ENCODE measurements around the gene ODAD3.
"Not testable (repeated sequence)": the region's sequence is repeated elsewhere in the genome, so short reads cannot be mapped to it uniquely, and the experiment has no call there.

The ODAD3 gene

DNA sequence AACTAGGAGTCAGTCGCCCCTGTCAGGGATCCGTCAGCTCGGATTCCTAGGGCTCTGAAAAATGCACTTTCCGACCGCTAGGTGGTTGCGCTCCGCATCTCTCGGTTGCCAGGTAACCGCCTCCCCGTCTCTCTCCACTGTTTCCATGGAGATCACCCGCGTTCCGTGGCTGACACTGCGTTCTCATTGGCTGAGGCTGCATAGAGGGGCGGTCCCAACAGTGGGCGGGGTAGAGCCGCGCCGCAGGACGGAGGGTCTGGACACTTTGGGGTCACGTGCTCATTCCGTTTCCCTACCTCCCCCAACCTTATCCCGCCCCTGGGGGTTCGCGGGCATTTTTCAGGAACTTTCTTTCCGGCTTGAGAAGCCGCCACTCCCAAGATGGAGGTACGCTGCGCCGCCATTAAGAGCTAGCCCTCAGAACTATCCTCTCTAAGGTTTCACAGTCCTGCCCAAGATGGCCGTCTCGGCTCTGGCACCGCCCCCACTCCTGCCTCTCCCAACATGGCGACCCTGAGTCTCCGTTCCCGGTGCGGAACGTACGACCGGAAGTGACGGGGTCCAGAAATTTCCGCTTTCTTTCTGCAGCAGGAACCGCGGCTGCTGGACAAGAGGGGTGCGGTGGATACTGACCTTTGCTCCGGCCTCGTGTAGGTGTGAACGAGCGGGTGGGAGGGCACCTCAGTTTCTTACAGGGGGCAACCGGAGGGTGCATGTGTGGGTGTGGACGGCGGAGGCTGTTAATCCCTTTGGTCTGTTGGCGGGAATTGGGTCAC lies at the start of gene ODAD3, which contains the start of gene PRKCSH:
Gene ODAD3 (minus strand): TSS at position 65 of the 776 bp plus-strand sequence. CDS start 105 bp downstream, outside the sequence.
Gene PRKCSH (plus strand): TSS at position 579 of the 776 bp plus-strand sequence. CDS start 483 bp downstream, outside the sequence.
- DNase-seq, result peak; percentile 90 to 99 (median 98)

DNA sequence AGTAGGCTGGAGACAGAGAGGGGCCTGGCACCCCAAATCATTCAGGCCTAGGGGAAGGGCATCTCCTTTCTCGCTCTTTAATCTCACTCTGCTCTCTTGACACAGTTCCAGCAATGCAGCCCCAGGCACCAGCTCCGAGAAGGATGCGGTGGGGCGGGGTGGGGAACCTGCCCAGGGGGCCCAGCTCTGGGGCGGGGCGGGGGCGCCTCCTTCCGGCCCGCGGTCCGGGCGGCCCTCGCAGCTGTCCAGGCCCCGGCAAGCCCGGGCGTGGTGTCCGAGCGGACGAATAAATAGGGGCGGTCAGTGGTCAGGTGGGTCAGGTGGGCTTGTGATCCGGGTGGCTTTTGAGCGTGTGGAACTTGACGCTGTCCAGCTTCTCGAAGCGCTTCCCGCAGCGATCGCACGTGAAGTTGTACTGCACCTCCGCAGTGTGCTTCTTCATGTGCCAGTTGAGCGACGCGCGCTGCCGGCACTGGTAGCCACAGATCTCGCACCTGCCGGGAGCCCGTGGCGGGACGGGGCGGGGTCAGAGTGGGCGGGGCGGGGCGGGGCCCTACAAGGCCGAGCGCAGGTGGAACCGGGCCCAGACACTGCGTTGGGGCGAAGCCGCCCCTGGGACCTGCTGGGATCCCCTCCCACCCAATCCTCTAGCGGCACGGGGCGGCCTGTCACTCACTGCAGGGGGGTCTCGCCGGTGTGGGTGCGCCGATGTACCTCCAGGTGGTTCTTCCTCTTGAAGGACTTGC lies 48.6 kb upstream of the ODAD3 start:
- no peak for DNase-seq

DNA sequence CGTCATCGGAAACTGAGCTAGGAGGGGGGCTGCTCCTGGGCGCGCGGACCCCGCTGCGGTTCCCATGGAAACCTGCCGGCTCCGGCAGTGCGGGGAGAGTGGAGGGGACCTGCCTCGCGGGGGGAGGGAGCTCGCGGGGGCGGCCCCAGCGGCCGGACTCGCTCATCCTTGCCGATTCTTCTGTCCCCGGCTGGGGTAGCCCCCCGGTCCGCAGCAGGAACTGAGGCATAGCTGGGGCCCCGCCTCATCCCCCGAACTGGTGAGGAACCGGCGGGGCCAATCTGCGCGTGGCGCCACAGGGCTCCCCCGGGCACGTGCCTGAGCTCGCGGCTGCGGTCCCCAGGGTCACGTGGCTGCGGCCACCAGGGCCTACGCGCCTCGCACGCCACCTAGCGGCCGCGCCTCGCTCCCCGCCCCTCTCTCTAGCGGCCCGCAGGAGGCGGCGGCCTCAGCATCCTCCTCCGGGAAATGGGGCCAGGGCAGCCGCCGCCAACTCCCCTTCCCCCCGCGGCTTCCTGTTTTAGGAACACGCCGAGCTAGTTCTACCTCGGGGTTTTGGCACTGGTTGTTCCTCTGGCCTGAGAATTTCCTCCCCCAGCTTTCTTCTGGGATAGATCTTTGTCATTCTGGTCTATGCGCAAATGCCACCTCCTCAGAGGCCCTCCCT lies 47.6 kb upstream of the ODAD3 start:
- DNase-seq, result peak; percentile 62 to 74 (median 68)

DNA sequence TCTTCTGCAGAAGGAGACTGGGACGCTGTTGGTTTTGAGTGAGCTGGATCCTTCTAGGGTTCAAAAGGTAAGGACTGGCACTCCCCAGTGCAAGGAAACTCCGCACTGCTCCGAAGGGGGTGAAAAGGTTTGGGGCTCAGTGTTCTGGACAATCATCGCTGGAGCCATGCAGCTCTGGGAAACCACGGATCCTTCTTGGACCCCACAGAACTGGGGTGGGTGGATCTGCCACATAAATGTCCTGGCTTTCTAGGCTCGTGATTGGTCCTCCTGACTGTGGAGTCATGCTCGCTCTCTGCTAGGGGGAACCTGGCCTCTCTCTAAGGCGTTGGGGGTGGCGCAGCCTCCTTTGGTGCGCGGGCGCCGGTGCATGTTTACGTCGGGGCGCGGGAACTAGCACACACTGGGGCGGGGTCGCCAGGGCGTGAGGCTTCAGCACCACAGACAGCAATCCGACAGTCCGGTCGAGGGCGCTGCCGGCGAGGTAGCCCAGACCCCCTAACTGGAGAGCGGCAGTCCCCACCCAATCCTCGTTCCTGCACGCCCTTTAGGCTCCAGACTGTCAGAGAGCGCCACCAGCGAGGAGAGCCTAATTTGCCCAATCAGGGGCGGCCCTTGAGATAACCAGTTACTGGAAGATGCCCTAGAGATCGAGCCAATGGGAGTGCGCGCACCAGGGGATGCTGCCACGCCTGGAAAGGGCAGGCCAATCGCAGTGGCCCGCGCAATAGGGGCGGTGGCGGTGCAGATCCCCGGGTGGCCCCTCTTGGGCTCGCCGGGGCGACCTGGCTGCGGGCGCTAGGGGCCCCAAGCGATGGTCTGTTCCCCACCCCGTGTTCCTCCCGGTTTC lies 46.8 kb upstream of the ODAD3 start:
- peak in 2 of 4 experiments; percentile 32 to 37 for DNase-seq

DNA sequence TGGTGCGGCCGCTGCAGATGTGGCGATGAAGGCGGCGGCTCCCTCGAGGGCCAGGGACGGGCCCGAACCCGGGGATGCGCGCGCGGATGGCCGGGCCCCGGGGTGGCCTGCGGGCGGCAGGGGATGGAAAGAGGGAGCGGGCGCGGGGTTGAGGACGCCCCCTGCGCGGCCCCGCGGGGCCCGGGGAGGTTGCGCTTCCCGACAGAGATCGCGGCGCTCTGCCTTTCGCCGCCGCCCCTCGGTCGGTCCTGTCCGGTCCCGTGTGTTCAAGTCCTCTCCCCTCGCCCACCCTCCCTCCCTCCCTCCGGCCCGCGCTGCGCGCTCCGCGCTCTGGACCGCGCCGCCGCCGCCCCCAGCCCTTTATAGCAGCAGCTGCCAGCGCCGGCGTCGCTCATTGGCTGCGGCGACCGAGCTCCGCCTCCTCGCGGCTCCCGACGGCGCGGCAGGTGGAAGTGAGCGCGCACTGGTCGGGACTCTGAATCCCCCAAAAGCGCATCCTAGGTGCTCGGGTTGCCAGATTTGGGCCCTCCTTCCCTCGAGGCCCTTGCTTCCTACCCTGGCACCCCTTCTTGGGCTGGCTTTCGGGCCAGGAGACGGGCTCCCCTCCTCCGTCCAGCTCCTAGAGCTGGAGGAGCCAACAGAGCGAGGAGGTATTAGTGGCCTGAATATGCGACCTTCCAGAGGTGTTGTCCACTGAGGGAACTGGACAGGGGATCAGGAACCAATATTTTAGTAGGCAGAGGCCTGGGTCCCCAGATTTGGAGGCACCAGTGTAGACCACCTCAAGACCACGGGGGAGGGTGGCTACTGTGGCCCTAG lies 46.0 kb upstream of the ODAD3 start, which contains the start of gene ELAVL3:
Gene ELAVL3 (minus strand): TSS at position 332 of the 819 bp plus-strand sequence. CDS start 438 bp downstream, outside the sequence.
- no peak for DNase-seq

DNA sequence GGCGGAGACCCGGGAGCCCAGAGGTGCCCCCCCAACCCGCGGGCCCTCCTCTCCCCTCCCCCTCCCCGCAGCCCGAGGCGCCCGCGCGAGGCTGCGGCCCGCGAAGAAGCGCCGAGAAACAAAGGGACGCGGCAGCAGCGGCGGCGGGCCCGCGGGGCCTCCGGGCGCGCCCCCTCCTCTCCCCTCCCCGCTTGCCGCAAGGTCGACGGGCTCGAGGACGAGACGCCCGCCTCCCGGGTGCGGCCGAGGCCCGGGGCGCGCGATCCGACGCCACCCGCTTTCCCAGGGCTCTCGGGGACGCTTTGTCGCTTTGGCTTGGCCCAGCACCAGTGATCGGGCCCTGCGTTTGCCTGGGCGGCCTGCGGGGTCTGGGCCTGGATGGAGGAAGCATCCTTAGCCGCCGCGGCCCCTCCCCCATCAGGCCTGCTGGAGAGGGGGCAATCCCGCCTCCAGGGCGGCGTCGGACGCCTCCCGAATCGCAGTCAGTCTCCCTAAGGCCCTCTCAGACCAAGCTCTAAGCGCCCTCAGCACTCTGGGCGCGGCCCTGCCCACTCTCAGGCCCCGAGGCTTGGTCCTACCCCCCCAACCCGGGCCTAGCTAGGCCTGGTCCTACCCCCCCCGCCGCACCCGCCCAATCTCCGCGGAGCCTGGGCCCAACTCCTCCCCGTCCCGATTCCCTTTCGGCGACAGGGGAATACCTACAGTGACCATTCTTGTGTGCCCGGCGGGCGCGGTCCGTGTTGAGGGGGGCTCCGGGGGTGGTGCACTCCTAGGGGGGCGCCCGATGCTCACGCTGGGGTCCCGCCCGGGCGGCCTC lies 45.2 kb upstream of the ODAD3 start:
- no peak for DNase-seq

DNA sequence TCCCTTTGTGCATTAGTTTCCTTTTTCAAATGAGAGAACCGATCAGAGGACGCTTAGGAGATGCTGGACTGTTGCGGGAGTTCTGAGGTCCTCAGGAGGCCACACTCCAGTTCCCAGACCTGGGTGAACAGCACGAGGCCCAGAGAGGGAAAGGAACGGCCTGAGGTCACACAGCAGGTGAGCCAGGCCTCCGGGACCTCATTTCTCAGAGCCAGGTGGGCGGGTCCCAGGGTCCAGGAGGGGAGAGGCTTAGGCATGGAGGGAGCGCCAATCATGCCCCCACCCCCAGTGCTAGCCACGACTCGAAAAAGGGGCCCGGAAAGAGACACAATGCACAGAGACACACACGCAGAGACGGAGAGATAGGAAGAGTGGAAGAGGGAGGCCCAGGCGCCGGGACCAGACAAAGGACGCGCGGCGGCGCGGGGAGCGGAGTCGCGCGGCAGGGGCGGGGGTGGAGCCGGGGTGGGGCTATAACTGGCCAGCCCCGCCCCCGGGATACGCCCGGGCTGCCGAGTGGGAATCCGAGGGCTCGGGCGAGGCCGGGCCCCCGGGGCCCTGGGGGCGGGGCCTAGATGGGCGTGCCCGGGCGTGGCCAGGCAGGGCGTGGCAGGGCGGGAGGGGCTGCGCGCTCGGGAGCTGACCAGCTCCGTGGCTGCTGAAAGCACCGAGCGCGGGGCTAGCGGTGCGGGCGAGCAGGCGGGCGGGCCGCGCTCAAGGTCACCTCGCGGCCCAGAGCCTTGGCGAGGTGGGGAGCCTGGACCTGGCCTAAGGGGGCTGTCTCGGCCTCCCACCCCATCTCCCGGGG lies 44.4 kb upstream of the ODAD3 start:
- DNase-seq, result no peak

DNA sequence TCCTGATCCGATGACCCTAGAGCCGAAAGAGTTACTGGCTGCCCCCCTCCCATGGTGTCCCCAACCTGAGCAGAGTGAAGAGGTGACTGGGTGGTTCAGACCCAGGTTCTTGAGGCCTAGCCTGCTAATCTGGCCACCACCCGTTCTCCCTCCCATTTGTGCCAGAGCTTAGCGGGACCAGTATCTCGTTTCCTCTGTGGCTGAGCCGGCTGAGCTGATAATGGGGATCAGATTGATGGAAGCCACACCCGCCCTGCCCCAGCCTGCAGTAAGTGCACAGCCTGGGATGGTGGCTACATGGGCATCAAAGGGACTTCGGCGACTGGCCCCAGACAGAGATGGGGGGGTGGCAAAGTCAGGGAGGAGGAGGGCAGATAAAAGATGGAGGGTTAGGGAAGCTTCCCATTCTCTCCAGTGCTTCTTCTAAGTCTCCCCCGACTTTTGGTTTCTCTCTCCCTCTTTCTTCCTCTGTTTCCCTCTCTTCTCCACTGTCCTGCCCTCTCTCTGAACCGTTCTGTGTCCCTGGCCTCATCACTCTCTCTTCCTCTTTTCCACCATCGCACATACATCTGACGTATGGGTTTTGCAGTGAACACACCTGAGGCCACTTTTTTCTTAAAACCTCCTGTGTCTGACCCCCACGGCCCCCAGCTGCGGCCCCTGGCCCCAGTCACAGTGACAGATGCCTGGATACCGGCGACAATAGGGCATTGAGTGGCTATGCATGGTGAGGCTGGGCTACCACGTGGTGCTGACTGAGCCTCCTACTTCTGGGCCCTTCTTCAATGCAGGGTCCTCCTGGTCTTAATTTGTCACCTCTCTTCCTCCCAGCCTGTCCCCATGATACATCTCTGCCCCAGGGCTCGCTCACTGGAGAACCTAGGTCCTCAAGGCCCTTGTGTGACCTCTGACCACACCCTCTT lies 43.5 kb upstream of the ODAD3 start:
- no peak for DNase-seq

DNA sequence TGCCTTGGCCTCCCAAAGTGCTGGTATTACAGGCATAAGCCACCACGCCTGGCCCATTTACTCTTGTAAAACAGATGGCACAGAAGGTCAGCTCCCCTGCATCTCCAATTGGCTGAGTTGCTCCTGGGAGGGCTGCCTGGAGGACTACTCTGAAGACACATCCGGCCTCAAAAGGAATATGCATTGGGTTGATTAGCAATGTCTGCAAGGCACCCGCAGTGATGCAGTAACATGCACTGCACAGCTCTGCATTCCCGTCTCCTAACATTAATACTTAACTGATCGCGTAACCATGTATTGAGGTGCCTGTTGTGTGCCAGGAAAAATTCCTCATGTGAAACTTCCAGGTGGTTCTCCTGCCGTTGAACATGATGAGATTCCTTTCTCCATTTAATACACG lies 40.9 kb upstream of the ODAD3 start:
- DNase-seq, result no peak

DNA sequence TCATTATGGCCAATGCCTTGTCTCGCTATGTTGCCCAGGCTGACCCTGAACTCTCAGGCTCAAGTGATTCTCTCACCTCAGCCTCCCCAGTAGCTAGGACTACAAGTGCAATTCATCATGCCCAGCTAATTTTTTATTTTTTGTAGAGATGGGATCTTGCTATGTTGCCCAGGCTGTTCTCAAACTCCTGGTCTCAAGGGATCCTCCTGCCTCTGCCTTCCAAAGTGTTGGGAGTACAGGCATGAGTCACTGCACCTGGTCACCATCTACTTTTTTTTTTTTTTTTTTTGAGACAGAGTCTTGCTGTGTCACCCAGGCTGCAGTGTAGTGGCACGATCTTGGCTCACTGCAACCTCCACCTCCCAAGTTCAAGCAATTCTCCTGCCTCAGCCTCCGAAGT lies 40.4 kb upstream of the ODAD3 start:
- DNase-seq, result not testable (repeated sequence)

DNA sequence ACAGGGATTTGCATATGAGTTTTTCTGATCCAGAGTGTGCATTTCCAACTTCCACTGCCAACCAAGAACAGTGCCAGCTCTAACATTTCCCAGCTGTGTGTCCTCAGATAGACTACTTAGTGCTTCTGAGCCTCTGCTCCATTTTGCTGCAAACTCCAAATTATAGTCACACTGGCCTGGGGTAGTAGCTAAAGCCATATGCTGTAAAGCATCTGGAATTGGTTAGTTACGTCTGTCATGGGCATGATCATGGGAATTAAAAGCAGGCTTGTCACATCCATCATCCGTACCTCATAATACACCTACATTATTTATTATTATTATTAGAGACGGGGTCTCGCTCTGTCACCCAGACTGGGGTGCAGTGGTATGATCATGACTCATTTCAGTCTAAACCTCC lies 38.8 kb upstream of the ODAD3 start:
- no peak for DNase-seq

DNA sequence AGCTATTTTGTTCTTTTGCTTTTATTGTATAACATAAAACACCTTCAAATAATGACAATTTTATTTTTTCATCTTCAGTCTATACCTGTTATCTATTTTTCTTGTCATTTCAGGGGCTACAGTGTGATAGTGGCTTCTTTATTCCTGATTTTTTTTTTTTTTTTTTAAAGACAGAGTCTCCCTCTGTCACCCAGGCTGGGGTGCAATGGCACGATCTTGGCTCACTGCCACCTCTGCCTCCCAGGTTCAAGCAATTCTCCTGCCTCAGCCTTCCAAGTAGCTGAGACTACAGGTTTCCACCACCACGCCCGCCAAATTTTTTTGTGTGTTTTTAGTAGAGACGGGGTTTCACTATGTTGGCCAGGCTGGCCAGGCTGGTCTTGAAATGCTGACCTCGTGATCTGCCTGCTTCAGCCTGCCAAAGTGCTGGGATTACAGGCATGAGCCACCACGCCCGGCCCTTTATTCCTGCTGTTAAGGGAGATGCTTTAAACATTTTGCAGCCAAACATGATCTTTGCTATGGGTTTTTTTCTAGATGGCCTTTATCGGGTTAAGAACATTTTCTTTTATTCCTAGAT lies 33.4 kb upstream of the ODAD3 start:
- DNase-seq, result not testable (repeated sequence)

DNA sequence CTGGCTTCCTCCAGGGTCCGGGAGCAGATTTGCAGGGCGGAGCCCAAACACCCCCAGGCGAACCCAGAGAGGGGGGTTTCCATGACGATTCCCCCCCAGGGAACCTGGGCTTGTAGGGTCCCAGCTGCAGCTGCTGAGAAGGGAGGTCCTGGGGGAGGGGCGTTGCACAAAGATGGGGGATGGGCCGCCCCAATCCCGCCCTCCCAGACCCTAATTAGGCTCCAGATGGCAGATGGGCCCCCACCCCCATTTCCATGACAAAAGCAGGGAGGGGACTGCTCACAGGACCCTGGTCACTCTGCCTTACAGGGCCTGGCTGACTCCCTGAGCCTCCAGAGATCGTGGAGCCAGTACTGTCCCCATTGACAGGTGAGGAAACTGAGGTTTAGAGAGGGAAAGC lies 30.7 kb upstream of the ODAD3 start:
- DNase-seq, result no peak

DNA sequence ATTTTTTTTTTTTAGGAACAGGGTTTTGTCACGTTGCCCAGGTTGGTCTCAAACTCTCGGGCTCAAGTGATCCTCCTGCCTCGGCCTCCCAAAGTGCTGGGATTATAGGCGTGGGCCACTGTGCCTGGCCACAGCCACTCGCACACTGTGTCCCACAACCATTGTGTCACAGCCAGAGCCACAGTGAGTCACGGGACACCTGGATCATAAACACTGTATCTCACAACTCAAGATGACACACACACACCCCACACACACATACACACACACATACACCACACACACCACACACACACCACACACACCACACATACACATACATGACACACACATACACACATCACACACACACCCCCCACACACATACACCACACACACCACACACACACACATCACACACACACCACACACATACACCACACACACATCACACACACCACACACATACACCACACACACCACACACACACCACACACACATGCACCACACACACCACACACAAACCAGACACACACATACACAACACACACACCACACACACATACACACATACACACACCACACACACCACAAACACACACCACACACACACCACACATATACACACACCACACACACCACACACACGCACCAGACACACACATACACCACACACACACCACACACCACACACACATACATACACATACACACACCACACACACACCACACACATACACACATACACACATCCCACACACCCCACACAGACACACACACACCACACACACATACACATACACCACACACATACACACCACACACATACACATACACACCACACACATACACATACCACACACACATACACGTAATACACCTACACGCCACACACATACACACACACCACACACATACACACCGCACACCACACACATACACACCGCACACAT lies 29.7 kb upstream of the ODAD3 start:
- DNase-seq, result no peak

DNA sequence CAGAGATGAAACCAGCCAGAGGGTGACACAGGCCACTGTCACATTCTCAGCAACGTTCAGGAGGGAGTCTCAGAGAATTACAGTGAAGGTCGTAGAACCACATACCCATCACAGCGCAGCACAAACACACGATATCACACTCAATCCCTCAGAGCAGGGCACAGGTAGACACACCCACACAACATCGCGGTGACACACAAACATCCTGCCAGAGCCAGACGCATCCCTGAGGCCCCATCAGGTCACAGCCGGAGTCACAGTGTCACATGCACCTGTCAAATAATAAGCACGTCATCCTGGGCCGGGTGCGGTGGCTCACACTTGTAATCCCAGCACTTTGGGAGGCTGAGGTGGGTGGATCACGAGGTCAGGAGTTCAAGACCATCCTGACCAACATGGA lies 28.5 kb upstream of the ODAD3 start:
- DNase-seq, result no peak

DNA sequence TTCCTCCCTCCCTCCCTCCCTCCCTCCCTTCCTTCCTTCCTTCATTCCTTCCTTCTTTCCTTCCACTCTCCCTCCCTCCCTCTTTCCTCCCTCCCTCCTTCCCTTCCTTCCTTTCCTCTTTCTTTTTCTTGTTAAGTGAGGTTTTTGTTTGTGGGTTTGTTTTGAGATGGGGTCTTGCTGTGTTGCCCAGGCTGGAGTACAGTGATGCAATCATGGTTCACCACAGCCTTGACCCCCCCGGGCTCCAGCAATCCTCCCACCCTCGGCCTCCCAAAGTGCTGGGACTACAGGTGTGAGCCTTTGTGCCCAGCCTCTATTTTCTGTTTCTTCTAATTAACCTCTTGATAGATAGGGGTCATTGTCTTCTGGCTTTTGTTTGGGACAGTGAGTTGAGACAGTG lies 26.5 kb upstream of the ODAD3 start:
- DNase-seq, result no peak

DNA sequence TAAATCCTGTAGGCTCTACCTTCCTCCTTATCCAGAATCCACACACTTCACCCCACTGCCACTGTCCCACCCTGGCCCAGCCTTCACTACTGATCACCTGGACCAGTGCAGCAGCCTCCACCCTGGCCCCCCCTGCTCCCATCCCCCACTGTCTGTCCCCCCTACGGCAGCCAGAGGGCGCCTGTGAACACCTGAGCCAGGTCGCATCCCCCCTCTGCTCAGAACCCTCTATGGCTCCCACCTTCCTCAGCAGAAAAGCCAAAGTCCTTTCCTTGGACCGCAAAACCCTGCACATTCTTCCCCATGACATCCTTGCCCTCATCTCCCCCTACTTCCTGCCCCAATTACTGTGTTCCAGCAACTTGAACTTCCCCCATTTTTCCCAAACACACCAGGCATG lies 25.3 kb upstream of the ODAD3 start:
- DNase-seq, result no peak

Measured in activated naive CD4-positive, alpha-beta T cell (primary cell).